AML-193 (cell line): ENCODE measurements around the gene PLAAT2.
A peak's percentile ranks its signal among the peaks of the same experiment; 100 is the strongest.
"Not testable (repeated sequence)": the region's sequence is repeated elsewhere in the genome, so short reads cannot be mapped to it uniquely, and the experiment has no call there.

Source experiments
- DNase-seq, 2 experiments: peaks; one replicate each; lab custom pipeline; 2025; lab: John Stamatoyannopoulos, UW

PLAAT2 gene

GRCh38 chr11:63578882-63579281 is 15.7 kb upstream of the PLAAT2 start:
- not testable (repeated sequence) for DNase-seq

GRCh38 chr11:63574856-63575602 is 11.8 kb upstream of the PLAAT2 start:
- DNase-seq, result no peak

DNA sequence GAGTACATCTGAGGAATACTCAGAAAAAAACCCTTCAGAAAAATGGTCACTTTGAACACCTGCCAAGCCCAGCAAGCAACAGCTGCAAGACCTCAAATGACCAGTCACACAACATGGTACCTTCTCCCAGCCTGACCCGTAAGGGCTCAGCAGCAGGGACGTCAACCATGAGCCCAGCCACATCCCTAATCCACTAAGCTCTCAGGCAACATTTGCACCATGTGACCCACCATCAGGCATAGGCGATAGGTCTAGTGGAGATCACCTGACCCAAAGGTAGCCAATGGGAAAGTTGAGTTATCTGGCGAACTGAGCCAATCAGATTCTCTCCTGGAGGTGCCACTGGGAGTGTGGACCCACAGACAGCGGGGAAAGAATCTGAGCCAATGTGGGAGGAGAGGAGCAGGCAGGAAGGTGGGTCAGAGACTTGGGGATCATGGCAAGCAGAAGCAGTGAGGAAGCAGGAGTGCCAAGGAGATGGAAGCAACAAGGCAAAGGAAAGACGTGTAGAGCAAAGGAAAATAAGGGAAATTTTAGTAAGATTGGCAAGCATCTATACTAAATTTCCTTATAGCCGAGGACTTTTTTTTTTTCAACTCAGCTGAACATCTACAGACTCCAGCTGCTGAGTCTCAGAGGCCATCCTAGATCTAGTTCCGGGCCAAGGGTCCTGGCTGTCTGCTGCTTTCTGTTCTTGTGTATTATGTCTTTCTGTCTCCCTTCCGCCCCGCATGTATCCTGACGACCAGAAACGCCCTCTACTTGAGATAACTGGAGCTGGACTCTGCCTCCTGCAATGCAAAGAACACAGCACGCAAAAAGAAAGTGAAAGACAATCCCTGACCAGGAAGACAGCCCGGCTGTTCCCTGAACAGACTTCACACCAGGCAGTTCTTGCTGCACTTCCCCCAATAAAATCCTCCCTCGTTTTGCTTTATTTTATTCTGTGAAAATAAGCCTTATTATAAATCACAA is 11.0 kb upstream of the PLAAT2 start:
- peak; percentile 51 to 56 for DNase-seq

- peak in 1 of 2 experiments; percentile 8 for DNase-seq
Measured at GRCh38 chr11:63572026-63572688, 9.0 kb upstream of the PLAAT2 start.

DNA sequence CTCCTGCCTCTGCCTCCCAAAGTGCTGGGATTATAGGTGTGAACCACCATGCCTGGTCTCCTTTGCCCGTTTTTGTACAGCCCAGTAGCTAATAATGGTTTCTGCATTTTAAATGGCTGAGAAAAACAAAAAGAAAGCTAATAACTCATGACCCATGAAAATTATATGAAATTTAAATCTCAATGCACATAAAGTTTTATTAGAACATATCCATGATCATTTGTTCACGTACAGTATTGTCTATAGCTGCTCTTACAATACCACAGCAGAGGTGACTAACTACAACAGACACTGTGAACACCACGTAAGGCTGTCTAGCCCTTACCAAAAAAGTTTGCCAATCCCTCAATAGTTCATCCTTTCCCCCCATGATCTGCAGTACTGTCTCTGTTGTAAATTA is 6.4 kb upstream of the PLAAT2 start:
- no peak for DNase-seq

GRCh38 chr11:63567044-63567840 is 4.1 kb upstream of the PLAAT2 start:
- DNase-seq, result peak in 1 of 2 experiments; percentile 2

GRCh38 chr11:63564784-63565350 is 1.7 kb upstream of the PLAAT2 start:
- DNase-seq, result no peak

DNA sequence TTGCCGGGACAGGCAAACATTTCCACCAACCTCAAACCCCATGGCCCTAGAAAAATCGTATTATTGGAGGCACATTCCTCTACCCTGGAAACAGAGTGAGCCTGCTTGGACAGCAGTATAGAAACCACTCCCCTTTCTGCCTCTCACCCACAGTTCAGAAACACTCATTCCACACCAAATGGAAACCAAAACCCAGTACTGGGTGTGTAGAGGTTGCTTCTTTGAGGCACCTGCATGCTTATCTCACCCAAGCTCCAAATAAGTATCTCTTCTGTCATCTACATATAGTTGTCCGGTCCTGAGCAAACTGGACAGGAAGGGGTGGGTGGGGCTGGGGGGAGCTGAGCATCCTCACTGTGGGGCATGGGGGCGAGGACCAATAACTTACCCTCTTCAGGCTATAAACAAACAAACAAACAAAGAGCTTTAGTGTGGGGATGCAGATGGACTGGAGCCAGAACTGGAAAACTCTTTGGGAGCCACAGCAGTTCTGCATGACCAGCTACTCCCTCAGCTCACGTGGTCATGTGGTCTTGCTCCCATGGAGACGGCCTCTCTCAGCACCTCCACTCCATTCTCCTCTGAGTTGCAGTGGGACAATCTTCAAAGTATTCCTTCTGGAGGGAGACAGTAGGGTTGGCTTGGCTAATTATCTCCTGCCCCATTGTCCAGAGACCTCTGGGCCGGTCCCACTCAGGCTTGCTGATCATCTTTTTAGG is 1.0 kb upstream of the PLAAT2 start:
- no peak for DNase-seq

- DNase-seq, result peak in 1 of 2 experiments; percentile 3
Measured at GRCh38 chr11:63560506-63561180, 2.5 kb downstream of the PLAAT2 start.

GRCh38 chr11:63558459-63559157 is 4.6 kb downstream of the PLAAT2 start:
- DNase-seq, result no peak

DNA sequence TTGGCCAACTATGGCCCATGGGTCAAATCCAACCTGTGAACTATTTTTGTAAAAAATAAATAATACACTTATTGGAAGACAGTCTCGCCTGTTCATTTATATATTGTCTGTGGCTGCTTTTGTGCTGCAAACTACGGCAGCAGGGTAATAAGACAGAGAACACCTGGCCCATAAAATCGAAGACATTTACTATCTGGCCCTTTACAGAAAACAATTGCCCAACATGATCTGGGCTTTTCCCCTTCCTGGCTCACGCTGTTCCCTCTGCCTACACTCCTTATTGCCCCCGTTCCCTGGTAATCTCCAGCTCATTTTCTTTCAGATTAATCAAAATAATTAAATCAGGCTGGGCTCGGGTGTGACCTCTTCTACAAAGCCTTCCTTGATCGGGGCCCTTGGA is 5.6 kb downstream of the PLAAT2 start:
- DNase-seq, result no peak

DNA sequence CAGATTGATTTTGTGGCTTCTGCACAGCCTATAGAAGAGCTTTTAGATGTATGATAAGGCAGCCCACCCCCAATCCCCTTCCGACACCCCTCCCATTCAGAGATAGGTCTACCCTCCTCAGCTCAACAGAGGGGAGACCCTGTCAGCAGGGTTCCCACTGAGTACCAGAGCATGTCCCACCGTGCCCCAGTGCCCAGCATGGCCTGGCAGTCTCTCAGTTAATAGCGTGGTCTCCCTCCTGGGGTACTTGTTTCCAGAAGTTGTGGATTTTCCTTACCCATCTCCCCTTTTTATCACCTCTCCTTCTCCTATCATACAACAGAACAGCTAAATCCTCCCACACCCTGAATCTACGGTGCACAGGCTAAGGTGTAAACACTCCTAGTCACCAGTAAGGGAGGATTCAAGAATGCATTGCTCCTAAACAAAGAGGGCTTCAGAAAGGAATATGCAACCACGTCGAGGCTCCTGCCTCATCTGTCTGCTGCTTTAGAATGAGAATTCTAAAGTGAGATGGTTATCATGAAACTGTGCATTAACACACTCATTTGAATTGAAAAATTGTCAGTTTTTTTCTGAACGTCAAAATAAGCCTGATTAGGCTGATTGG is 6.7 kb downstream of the PLAAT2 start:
- no peak for DNase-seq

GRCh38 chr11:63554877-63555223 is 8.3 kb downstream of the PLAAT2 start:
- no peak for DNase-seq

GRCh38 chr11:63553759-63554158 is 9.4 kb downstream of the PLAAT2 start:
- DNase-seq, result no peak

DNA sequence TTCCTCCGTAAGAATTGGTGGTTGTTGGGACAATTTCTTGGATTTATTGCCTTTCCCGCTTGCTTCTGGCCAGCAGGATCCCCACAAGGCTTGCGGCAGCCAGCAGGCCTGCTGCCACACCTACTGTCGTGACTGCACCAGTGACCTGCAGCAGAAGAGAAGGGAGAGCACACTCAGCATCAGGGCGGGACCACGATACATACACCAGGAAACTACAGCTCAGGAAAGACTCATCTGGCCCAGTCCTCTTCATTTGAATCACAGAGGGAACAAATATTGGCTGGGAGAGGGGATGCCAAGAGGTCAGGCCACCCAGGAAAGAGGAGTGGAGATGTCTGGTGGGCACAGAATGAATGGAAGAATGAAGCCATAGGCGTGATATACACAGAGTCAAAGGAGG is 10.3 kb downstream of the PLAAT2 start:
- no peak for DNase-seq

DNA sequence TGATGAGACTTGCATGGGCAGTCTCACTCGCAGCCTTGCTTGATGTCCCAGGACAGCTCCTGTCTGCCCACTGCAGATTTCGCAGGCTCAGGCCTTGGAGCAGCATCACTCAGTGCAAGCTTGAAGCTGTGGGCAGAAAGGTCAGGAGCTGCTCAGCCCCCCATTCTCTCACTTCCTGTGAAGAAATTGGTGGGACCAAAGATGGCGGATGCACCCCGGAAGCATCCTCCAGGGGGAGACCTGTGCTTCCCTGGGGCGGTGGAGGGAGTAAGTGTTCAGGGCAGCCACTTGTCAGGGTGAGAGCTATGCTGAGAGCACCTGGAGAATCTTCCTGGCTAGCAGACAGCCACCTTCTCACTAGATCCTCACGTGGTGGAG is 11.3 kb downstream of the PLAAT2 start:
- DNase-seq, result no peak

GRCh38 chr11:63551091-63551888 is 11.9 kb downstream of the PLAAT2 start:
- DNase-seq, result no peak

- DNase-seq, result not testable (repeated sequence)
Measured at GRCh38 chr11:63550156-63550700, 13.0 kb downstream of the PLAAT2 start.
